Nasal cavity respiratory epithelium epithelial cell of viscerocranial mucosa (primary cell): ENCODE results near the gene RAD51. TPM values are rescaled to one million over a fixed set of nuclear protein-coding genes. Genes with fewer than 3 reads are reported as not detected.

Experiments
- total RNA-seq: library from RNA; depleted of rRNA; stranded (reverse); fragments of >200 nt; gene quantifications from 2 replicates; pipeline ENCODE4 v1.2.3, GENCODE V29; 2014

Gene RAD51
- 0.28 and 0.34 TPM in 2 replicates for total RNA-seq

GRCh38 chr15:40694688-40695468 lies at the start of gene RAD51:
RAD51 (plus strand) TSS chr15:40695174; CDS start chr15:40698759, 3,585 bp downstream.

GRCh38 chr15:40754883-40755811 lies 60.2 kb downstream of the RAD51 start, which contains the start of gene RMDN3:
RMDN3 (minus strand) TSS chr15:40755254; CDS start chr15:40754783, 471 bp downstream.

GRCh38 chr15:40763801-40764628 lies 69.0 kb downstream of the RAD51 start, which contains the start of gene GCHFR:
GCHFR (plus strand) TSS chr15:40764068; CDS start chr15:40764181, 113 bp downstream.

GRCh38 chr15:40769274-40770146 lies 74.5 kb downstream of the RAD51 start, which contains the start of gene C15orf62:
C15orf62 (plus strand) TSS chr15:40769980; CDS start chr15:40770496, 516 bp downstream.

Other genes starting within 250 kb of the RAD51 start
- gene CHST14, start 224.2 kb upstream of the RAD51 start, total RNA-seq, result 1.4 and 4.3 TPM in 2 replicates
- 11.3 and 11.6 TPM in 2 replicates for gene CCDC32, start 130.1 kb upstream of the RAD51 start, total RNA-seq
- 15.4 and 16.0 TPM in 2 replicates for gene RPUSD2, start 125.9 kb upstream of the RAD51 start, total RNA-seq
- gene KNL1, start 100.9 kb upstream of the RAD51 start, total RNA-seq, result 0.36 and 0.68 TPM in 2 replicates
- gene RMDN3, start 60.1 kb downstream of the RAD51 start, total RNA-seq, result 22.2 and 27.6 TPM in 2 replicates
- 4.3 and 15.7 TPM in 2 replicates for gene GCHFR, start 68.9 kb downstream of the RAD51 start, total RNA-seq
- 1.1 and 1.7 TPM in 2 replicates for gene C15orf62, start 74.8 kb downstream of the RAD51 start, total RNA-seq
- 18.8 and 30.3 TPM in 2 replicates for gene ZFYVE19, start 111.9 kb downstream of the RAD51 start, total RNA-seq
- gene DNAJC17, start 112.3 kb downstream of the RAD51 start, total RNA-seq, result 25.8 and 27.0 TPM in 2 replicates
- not detected in 2 replicates for gene PPP1R14D, start 133.5 kb downstream of the RAD51 start, total RNA-seq
- 196 and 485 TPM in 2 replicates for gene SPINT1, start 148.9 kb downstream of the RAD51 start, total RNA-seq
- gene RHOV, start 179.1 kb downstream of the RAD51 start, total RNA-seq, result 6.2 and 37.3 TPM in 2 replicates
- gene VPS18, start 199.3 kb downstream of the RAD51 start, total RNA-seq, result 23.2 and 47.6 TPM in 2 replicates
- gene DLL4, start 234.2 kb downstream of the RAD51 start, total RNA-seq, result under 0.01 and 0.07 TPM in 2 replicates